Measurements from ENCODE around the gene WWTR1.

Gene WWTR1

DNA sequence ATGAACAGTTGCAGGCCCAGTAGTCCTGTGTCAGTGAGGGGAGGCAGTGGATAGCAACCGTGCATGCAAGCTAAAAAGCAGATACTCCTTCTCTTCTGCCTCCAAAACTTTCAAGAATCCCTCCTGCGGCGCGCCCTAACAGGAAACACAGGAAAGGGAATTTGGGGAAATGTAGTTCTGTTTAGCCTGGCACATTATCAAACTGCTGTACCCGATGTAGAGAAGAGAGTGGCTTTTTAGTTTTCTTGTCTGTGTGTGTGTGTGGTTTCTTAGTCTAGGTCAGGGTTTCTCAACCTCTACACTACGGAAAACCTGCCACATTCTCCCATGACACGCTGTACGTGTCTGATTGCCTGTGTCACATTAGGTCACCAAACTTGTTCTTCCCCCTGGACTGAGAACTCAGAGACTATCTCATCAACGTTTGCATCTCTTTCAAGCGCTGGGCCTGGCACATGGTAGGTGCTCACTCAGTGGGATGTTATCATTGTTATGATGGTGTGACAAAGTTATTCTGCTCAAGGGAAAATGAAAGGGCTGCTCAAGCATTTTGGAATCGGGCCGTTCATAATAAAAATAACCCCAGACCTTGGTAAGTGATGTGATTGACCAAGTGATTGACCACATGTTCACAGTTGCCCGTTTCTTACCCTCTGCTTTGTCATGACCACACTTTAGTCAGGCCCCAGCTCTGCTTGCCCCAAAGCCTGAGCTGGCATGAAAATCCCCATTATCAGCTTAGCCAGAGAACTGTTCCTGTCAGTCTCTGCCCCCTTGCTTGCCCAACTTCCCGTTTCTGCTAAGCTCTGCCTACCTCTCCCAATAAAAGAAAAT lies 150.1 kb downstream of the WWTR1 start:
- Histone ChIP-seq H3K27me3 (no peaks in the 10 kb centered on the region; the same call in none of the 2 replicates), H3K9me3 (no peaks in the 10 kb centered on the region), H3K36me3 (no peaks in the 10 kb centered on the region), H3K4me3 (ENCODE audit: low read depth, low read length) (no peak overlapping the region), H3K4me1 (peaks cover 6% of the 10 kb centered on the region)
- TF ChIP-seq CTCF (IDR thresholded peaks at IDR 0.05; ENCODE audit: low read depth, low read length): no peak
- no peak for DNase-seq

DNA sequence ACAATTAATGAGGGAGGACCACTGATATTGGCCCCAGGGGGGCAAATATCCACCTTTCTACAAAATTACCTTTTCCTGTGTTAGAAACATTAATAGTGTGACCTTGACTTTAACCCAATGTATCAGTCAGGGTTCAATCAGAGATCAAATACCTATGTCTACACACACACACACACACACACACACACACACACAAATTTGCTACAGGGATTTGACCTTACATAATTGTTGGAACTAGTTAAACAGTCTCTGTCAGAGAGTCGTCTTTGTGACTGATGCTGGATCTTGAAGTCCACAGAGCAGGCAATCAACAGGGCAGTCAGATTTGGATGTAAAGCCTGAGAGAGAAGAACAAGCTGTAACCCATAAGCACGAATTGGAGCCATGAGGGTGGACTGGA lies 150.9 kb downstream of the WWTR1 start:
- H3K9me3 ChIP-seq: no peaks in the 10 kb centered on the region
- H3K36me3 ChIP-seq: no peaks in the 10 kb centered on the region
- no peak for TF ChIP-seq CTCF (IDR thresholded peaks at IDR 0.05; ENCODE audit: low read depth, low read length)
- no peak overlapping the region for H3K4me3 ChIP-seq (ENCODE audit: low read depth, low read length)
- H3K27me3 ChIP-seq: no peaks in the 10 kb centered on the region; the same call in 1 of the 2 replicates
- H3K4me1 ChIP-seq: no peaks in the 10 kb centered on the region
- DNase-seq: no peak

GRCh38 chr3:149506540-149506939 lies 151.3 kb downstream of the WWTR1 start:
- TF ChIP-seq CTCF (IDR thresholded peaks at IDR 0.05; ENCODE audit: low read depth, low read length): no peak
- Histone ChIP-seq H3K27me3 (no peaks in the 10 kb centered on the region; the same call in 1 of the 2 replicates), H3K36me3 (no peaks in the 10 kb centered on the region), H3K4me3 (ENCODE audit: low read depth, low read length) (no peak overlapping the region), H3K4me1 (no peaks in the 10 kb centered on the region), H3K9me3 (no peaks in the 10 kb centered on the region)
- DNase-seq: no peak

DNA sequence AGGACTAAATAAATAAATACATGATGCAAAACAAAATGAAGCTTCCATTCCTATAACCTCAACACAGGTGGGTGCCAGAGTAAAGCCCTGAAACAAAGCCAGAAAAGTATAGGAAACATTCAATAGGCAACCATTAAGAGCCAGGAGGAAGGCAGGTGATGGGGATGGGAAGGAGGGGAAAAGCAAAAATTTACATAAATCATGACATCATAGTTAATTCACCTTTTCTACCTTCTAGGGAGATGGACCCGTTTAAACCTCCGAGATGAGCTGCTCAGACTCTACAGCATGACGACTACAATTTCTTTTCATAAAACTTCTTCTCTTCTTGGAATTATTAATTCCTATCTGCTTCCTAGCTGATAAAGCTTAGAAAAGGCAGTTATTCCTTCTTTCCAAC lies 155.4 kb downstream of the WWTR1 start:
- no peaks in the 10 kb centered on the region for H3K4me1 ChIP-seq
- no peak for TF ChIP-seq CTCF (IDR thresholded peaks at IDR 0.05; ENCODE audit: low read depth, low read length)
- H3K4me3 ChIP-seq (ENCODE audit: low read depth, low read length): no peak overlapping the region
- H3K27me3 ChIP-seq: no peaks in the 10 kb centered on the region; the same call in 1 of the 2 replicates
- DNase-seq: no peak
- no peaks in the 10 kb centered on the region for H3K36me3 ChIP-seq
- no peaks in the 10 kb centered on the region for H3K9me3 ChIP-seq

- TF ChIP-seq CTCF (IDR thresholded peaks at IDR 0.05; ENCODE audit: low read depth, low read length): no peak
- no peak overlapping the region for H3K4me3 ChIP-seq (ENCODE audit: low read depth, low read length)
- H3K36me3 ChIP-seq: no peaks in the 10 kb centered on the region
- no peak for DNase-seq
- H3K27me3 ChIP-seq: no peaks in the 10 kb centered on the region; the same call in 1 of the 2 replicates
- no peaks in the 10 kb centered on the region for H3K9me3 ChIP-seq
- H3K4me1 ChIP-seq: no peaks in the 10 kb centered on the region
Measured at GRCh38 chr3:149501524-149501923, 156.3 kb downstream of the WWTR1 start.

DNA sequence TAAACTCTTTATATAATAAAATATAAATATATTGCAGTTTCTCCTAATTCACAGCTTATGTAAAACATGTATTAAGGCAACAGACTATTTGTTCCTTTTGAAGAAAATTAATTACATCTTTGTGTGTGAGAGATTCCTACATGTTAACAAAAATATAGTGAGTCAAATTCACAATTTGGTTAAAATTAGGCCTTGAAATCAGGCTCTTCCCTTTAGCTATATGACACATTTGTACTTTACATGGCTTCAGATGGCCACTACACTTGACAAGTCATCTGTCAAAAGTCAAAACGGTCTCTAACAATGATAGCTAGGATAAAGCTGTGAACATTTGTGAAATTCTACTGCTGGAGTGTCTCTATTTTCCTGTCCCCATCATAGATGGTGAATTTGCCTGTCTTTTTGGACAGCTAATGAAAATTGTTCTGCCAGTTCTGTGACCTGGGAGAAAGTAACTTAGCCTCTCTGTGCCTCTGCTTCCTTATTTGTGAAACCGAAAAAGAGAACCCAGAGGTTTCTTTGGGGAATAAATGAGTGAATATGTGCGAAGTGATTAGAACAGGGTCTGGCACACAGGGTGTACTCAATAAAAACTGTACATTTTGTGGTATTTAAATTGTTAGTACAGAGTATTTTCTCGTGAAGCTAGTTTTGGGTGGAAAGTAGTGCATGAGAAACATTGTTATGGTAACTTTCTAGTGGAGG lies 159.7 kb downstream of the WWTR1 start:
- Histone ChIP-seq H3K36me3 (no peaks in the 10 kb centered on the region), H3K9me3 (no peaks in the 10 kb centered on the region), H3K4me1 (no peaks in the 10 kb centered on the region), H3K27me3 (no peaks in the 10 kb centered on the region; the same call in 1 of the 2 replicates), H3K4me3 (ENCODE audit: low read depth, low read length) (no peak overlapping the region)
- no peak for DNase-seq
- TF ChIP-seq CTCF (IDR thresholded peaks at IDR 0.05; ENCODE audit: low read depth, low read length): no peak
